Panc1 (cell line): Measurements from ENCODE around the gene PSEN2. TPM values are rescaled to one million over a fixed set of nuclear protein-coding genes. Genes with fewer than 3 reads are reported as not detected.

Experiments used
- ATAC-seq: fragments of 200-7000 bp; cut with Tn5 transposase; 2 replicates; pipeline ENCODE4 v1.9.1; 2020; ENCODE audit warnings: mild to moderate bottlenecking, moderate library complexity
- BruUV-seq: library from RNA; stranded (reverse); fragments of 400-500 nt; replicated peaks from 2 replicates; lab custom pipeline; 2021; lab: Mats Ljungman, UMichigan
- CTCF ChIA-PET: fragments of 300-600 bp; sonication (Branson Sonifier 250); formaldehyde crosslinking; loops from one replicate; lab custom pipeline; 2022; ENCODE audit warnings: antibody characterized with exemption; lab: Charles Lee
- POLR2A ChIA-PET: fragments of 300-600 bp; sonication (Branson Sonifier 250); formaldehyde crosslinking; loops from one replicate; lab custom pipeline; 2022; ENCODE audit warnings: antibody characterized with exemption; lab: Charles Lee
- DNase-seq: peaks from one replicate; pipeline ENCODE4 v3.0.0-alpha.2; 2010; ENCODE audit warnings: low read depth, low spot score
- H3K27ac ChIP-seq: 2 replicates; pipeline ENCODE4 v1.5.1; 2011; ENCODE audit warnings: mild to moderate bottlenecking, low read length, inconsistent platforms
- H3K27me3 ChIP-seq: fragments of 200-500 bp; sonication (Bioruptor generic); 2 replicates; pipeline ENCODE4 v1.6.0; 2014; ENCODE audit warnings: low read length, inconsistent platforms; ENCODE audit not compliant: control insufficient read depth, insufficient read depth
- H3K36me3 ChIP-seq: fragments of 200-500 bp; sonication (Bioruptor generic); 2 replicates; pipeline ENCODE4 v1.5.1; 2014; ENCODE audit warnings: inconsistent platforms, mild to moderate bottlenecking, low read length, moderate library complexity; ENCODE audit not compliant: control insufficient read depth, insufficient read depth
- H3K4me1 ChIP-seq: 2 replicates; pipeline ENCODE4 v1.5.1; 2011; ENCODE audit warnings: inconsistent platforms, mild to moderate bottlenecking, low read length, moderate library complexity; ENCODE audit not compliant: control insufficient read depth, insufficient read depth
- H3K4me3 ChIP-seq, 2 experiments: 2 replicates each; pipeline ENCODE4 v1.5.1; 2011 to 2012; ENCODE audit warnings: low read depth in 2 of 2, low read length in 2 of 2, mild to moderate bottlenecking in 2 of 2, inconsistent platforms in 1 of 2, moderate library complexity in 1 of 2
- H3K9me3 ChIP-seq: fragments of 200-500 bp; sonication (Bioruptor generic); 2 replicates; pipeline ENCODE4 v1.5.1; 2014; ENCODE audit warnings: low read depth, mild to moderate bottlenecking, inconsistent platforms, low read length, moderate library complexity; ENCODE audit not compliant: control insufficient read depth, insufficient read depth
- POLR2AphosphoS5 ChIP-seq: IDR thresholded peaks from 2 replicates; pipeline ENCODE4 v1.6.1; 2012; ENCODE audit warnings: mild to moderate bottlenecking, low read depth, low read length, moderate library complexity
- REST ChIP-seq, 2 experiments: IDR thresholded peaks; 2 replicates each; pipeline ENCODE4 v1.6.1; 2011 to 2012; ENCODE audit warnings: low read depth in 2 of 2, control low read depth in 1 of 2, low read length in 1 of 2, mild to moderate bottlenecking in 1 of 2, moderate library complexity in 1 of 2; ENCODE audit not compliant: insufficient read depth in 1 of 2
- SIN3A ChIP-seq: IDR thresholded peaks from 2 replicates; pipeline ENCODE4 v1.6.1; 2012; ENCODE audit warnings: low read depth, mild to moderate bottlenecking, low read length, moderate library complexity, borderline replicate concordance; ENCODE audit not compliant: insufficient read depth
- TCF7L2 ChIP-seq: IDR thresholded peaks from 2 replicates; pipeline ENCODE4 v1.6.1; 2011; ENCODE audit warnings: mild to moderate bottlenecking, low read depth, low read length, inconsistent platforms
- in situ Hi-C: cut with HindIII; loops from 2 replicates; pipeline ENCODE4 v1.10.0; 2016; ENCODE audit warnings: low sequenced_read_pairs, low pct_unique_long_range_greater_than_20kb
- intact Hi-C: fragments of 100-400 bp; cut with micrococcal nuclease; formaldehyde crosslinking; loops from one replicate; pipeline ENCODE4 v1.10.0; 2022; ENCODE audit not compliant: unreplicated experiment
- total RNA-seq: library from RNA; stranded (reverse); gene quantifications from one replicate; pipeline ENCODE4 v1.2.1, GENCODE V29; 2021; ENCODE audit not compliant: unreplicated experiment
- TF ChIP-seq, protein P1 (sequence below): fragments of 450-650 bp; IDR thresholded peaks from 2 replicates; pipeline ENCODE4 v1.5.1; 2017; ENCODE audit warnings: mild to moderate bottlenecking

PSEN2 gene
- total RNA-seq, 1 experiment from 2014 or later: 33.3 TPM

- ChIA-PET POLR2A (no interaction called here), CTCF (no interaction called here)
- ATAC-seq: no peak
- Histone ChIP-seq H3K4me3 (no peak overlapping the region), H3K36me3 (no peaks in the 10 kb centered on the region; the same call in 1 of the 2 replicates), H3K9me3 (no peaks in the 10 kb centered on the region), H3K4me1 (peaks cover 38% of the 10 kb centered on the region), H3K27ac (no peak overlapping the region), H3K27me3 (no peaks in the 10 kb centered on the region)
- TF ChIP-seq TCF7L2: no peak
- no peak for TF ChIP-seq REST (IDR thresholded peaks at IDR 0.05; ENCODE audit: insufficient read depth in 1 of 2, low read depth in 2 of 2, low read length in 1 of 2)
- BruUV-seq: no TSS peak
- in situ Hi-C loops (no loop called here), intact Hi-C loops (no loop called here)
- no peak for DNase-seq
These were observed 72.0 kb downstream of the PSEN2 start for GRCh38 chr1:226942392-226942791.

DNA sequence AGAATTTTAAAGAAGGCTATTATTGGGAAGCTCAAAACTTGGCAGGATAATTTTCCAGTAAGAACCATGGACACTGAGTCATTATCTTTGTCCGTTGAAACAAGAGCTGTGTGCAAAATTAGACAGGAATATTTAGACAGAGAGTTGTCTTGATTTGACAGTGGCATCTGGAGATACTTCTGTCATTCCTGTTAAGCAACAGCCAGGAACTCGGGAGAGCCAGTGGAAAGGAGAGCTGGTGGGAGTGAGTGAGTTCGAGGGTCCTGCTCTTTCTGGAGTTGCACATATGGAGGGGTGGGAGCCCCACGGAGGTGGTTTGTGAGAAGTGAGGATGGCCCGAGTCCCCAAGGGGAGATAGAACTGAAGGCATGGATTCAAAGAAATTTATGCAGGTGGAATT is 72.7 kb downstream of the PSEN2 start:
- peaks cover 36% of the 10 kb centered on the region for H3K4me1 ChIP-seq
- ChIA-PET POLR2A (no interaction called here), CTCF (no interaction called here)
- ATAC-seq (no peak), DNase-seq (no peak)
- H3K36me3 ChIP-seq: no peaks in the 10 kb centered on the region; the same call in 1 of the 2 replicates
- TF ChIP-seq REST (IDR thresholded peaks at IDR 0.05; ENCODE audit: insufficient read depth in 1 of 2, low read depth in 2 of 2, low read length in 1 of 2) (no peak), TCF7L2 (no peak), SIN3A (no peak), POLR2AphosphoS5 (no peak)
- TF ChIP-seq, protein P1, sequence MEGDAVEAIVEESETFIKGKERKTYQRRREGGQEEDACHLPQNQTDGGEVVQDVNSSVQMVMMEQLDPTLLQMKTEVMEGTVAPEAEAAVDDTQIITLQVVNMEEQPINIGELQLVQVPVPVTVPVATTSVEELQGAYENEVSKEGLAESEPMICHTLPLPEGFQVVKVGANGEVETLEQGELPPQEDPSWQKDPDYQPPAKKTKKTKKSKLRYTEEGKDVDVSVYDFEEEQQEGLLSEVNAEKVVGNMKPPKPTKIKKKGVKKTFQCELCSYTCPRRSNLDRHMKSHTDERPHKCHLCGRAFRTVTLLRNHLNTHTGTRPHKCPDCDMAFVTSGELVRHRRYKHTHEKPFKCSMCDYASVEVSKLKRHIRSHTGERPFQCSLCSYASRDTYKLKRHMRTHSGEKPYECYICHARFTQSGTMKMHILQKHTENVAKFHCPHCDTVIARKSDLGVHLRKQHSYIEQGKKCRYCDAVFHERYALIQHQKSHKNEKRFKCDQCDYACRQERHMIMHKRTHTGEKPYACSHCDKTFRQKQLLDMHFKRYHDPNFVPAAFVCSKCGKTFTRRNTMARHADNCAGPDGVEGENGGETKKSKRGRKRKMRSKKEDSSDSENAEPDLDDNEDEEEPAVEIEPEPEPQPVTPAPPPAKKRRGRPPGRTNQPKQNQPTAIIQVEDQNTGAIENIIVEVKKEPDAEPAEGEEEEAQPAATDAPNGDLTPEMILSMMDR: no peak
- in situ Hi-C loops: no loop called here
- no TSS peak for BruUV-seq
- intact Hi-C loops: no loop called here
- no peak overlapping the region for H3K4me3 ChIP-seq
- no peak overlapping the region for H3K27ac ChIP-seq
- no peaks in the 10 kb centered on the region for H3K27me3 ChIP-seq
- no peaks in the 10 kb centered on the region for H3K9me3 ChIP-seq
